ENCODE measurements around the gene PSMB11. TPM values are rescaled to one million over a fixed set of nuclear protein-coding genes. Genes with fewer than 3 reads are reported as not detected.

PSMB11 gene
- total RNA-seq, 1 experiment from 2014 or later: not detected

GRCh38 chr14:23066368-23066767 is 24.4 kb downstream of the PSMB11 start:
- ChIA-PET CTCF (no interaction called here), POLR2A (no interaction called here)
- DNase-seq: no peak
- Mint-ChIP-seq H3K4me1 (ENCODE audit: low read depth, unreplicated experiment) (peaks cover 34% of the 10 kb centered on the region), H3K4me3 (ENCODE audit: unreplicated experiment) (no peak overlapping the region), H3K27me3 (ENCODE audit: insufficient read depth, unreplicated experiment) (no peaks in the 10 kb centered on the region), H3K27ac (ENCODE audit: unreplicated experiment) (no peak overlapping the region), H3K9me3 (ENCODE audit: unreplicated experiment) (no peaks in the 10 kb centered on the region), H3K36me3 (ENCODE audit: insufficient read depth, unreplicated experiment) (peaks cover 92% of the 10 kb centered on the region)
- peaks cover 16% of the 10 kb centered on the region for H3K4me1 ChIP-seq
- no peak overlapping the region for H3K4me3 ChIP-seq (ENCODE audit: low read depth, low read length)
- H3K9me3 ChIP-seq: no peaks in the 10 kb centered on the region
- intact Hi-C loops (cut with micrococcal nuclease; ENCODE audit: unreplicated experiment): no loop called here
- peaks cover 11% of the 10 kb centered on the region for H3K36me3 ChIP-seq (ENCODE audit: control insufficient read depth, insufficient read depth, low read length)
- no TSS peak for BruUV-seq (replicated peaks)
- TF ChIP-seq CTCF (IDR thresholded peaks at IDR 0.05; ENCODE audit: insufficient read depth in 1 of 2, low read depth in 1 of 2, low read length in 1 of 2, severe bottlenecking in 1 of 2, unreplicated experiment in 1 of 2): no peak
- H3K27me3 ChIP-seq (replicated peaks; ENCODE audit: control insufficient read depth, insufficient read depth, low read length): no peaks in the 10 kb centered on the region

GRCh38 chr14:23066855-23067744 is 25.1 kb downstream of the PSMB11 start:
- no peaks in the 10 kb centered on the region for H3K9me3 Mint-ChIP-seq (ENCODE audit: unreplicated experiment)
- H3K36me3 ChIP-seq (ENCODE audit: control insufficient read depth, insufficient read depth, low read length): peaks cover 11% of the 10 kb centered on the region
- no peaks in the 10 kb centered on the region for H3K27me3 Mint-ChIP-seq (ENCODE audit: insufficient read depth, unreplicated experiment)
- POLR2A ChIA-PET: no interaction called here
- H3K4me1 ChIP-seq: peaks cover 21% of the 10 kb centered on the region
- no peak for DNase-seq
- H3K27me3 ChIP-seq (replicated peaks; ENCODE audit: control insufficient read depth, insufficient read depth, low read length): no peaks in the 10 kb centered on the region
- BruUV-seq (replicated peaks): no TSS peak
- no peak overlapping the region for H3K4me3 ChIP-seq (ENCODE audit: low read depth, low read length)
- no peak overlapping the region for H3K4me3 Mint-ChIP-seq (ENCODE audit: unreplicated experiment)
- intact Hi-C loops (cut with micrococcal nuclease; ENCODE audit: unreplicated experiment): no loop called here
- H3K36me3 Mint-ChIP-seq (ENCODE audit: insufficient read depth, unreplicated experiment): peaks cover 92% of the 10 kb centered on the region
- no peak for TF ChIP-seq CTCF (IDR thresholded peaks at IDR 0.05; ENCODE audit: insufficient read depth in 1 of 2, low read depth in 1 of 2, low read length in 1 of 2, severe bottlenecking in 1 of 2, unreplicated experiment in 1 of 2)
- H3K9me3 ChIP-seq: no peaks in the 10 kb centered on the region
- no peak overlapping the region for H3K27ac Mint-ChIP-seq (ENCODE audit: unreplicated experiment)
- CTCF ChIA-PET: interaction anchor here (2.0 kb wide), 1 partner anchor 8 kb away, joined by 48 read pairs; the partner anchor contains the start of gene CDH24
- H3K4me1 Mint-ChIP-seq (ENCODE audit: low read depth, unreplicated experiment): peaks cover 42% of the 10 kb centered on the region

DNA sequence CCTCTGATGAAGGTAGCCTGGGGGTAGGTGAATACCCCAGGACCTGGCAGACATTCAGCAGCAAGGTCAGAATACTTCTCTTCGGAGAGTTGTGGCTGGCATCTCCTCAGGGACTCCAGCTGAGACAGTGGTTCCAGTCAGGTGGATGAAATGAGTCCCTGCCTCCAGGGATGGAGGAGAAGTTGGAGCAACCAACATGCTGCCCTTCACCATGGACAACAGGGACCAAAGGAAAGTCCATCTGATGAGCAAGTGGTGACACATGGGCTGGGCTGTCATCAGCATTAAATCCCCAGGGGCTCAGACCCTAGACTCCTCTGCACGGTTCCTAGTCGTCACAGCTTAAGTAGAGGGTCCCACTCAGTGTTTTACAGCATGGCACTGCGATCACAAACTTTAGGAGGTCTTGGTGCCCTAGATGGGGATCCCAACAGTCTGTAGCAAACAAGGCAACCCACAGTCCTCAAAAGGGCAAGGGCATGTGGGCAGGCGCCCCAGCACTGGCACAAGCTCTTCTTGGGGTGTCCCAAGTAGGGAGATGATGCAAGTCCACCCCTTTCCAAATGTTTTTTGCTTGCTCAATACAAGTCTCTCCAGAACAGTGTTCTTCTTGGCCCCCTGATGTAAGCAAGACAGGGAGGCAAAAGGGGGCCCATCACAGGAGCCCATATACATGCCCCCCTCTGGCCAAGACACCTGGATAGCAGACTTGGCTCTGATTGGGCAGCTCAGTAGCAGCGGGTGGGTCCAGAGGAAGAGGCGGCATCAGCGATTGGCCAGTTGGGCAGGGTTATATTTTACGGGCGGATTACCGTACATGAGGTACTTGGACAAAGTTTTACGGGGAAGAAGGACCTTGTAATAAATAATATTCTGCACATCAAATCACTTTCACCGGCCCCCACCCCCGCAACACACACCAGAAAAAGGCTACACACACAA is 26.1 kb downstream of the PSMB11 start:
- peaks cover 9% of the 10 kb centered on the region for H3K36me3 ChIP-seq (ENCODE audit: control insufficient read depth, insufficient read depth, low read length)

More for the DNA sequence above, 26.1 kb downstream of the PSMB11 start:
- Histone ChIP-seq H3K4me1 (peaks cover 17% of the 10 kb centered on the region), H3K27me3 (replicated peaks; ENCODE audit: control insufficient read depth, insufficient read depth, low read length) (no peaks in the 10 kb centered on the region), H3K4me3 (ENCODE audit: low read depth, low read length) (no peak overlapping the region), H3K9me3 (no peaks in the 10 kb centered on the region)
- ChIA-PET POLR2A (interaction anchor here (1.1 to 1.6 kb wide), 3 partner anchors 10 to 61 kb away, joined by 3 to 23 read pairs (median 12); partner anchors contain the start of genes ACIN1 and C14orf119), CTCF (interaction anchor here (0.6 to 2.0 kb wide), 39 partner anchors 9 to 1047 kb away, joined by 3 to 110 read pairs (median 5); partner anchors contain the start of genes ACIN1, C14orf119, CDH24 and CEBPE)
- Mint-ChIP-seq H3K27ac (ENCODE audit: unreplicated experiment) (peak overlapping the region; percentile 60), H3K36me3 (ENCODE audit: insufficient read depth, unreplicated experiment) (peaks cover 90% of the 10 kb centered on the region), H3K4me1 (ENCODE audit: low read depth, unreplicated experiment) (peaks cover 38% of the 10 kb centered on the region), H3K4me3 (ENCODE audit: unreplicated experiment) (no peak overlapping the region), H3K9me3 (ENCODE audit: unreplicated experiment) (no peaks in the 10 kb centered on the region), H3K27me3 (ENCODE audit: insufficient read depth, unreplicated experiment) (no peaks in the 10 kb centered on the region)
- no TSS peak for BruUV-seq (replicated peaks)
- intact Hi-C loops (cut with micrococcal nuclease; ENCODE audit: unreplicated experiment): loop anchor here (2.0 kb wide), 1 partner anchor 119 kb away; no protein-coding TSS in a partner anchor
- no peak for TF ChIP-seq CTCF (IDR thresholded peaks at IDR 0.05; ENCODE audit: insufficient read depth in 1 of 2, low read depth in 1 of 2, low read length in 1 of 2, severe bottlenecking in 1 of 2, unreplicated experiment in 1 of 2)
- DNase-seq: no peak

Data from Caco-2 (cell line).